OCI-LY3 (cell line): ENCODE results near the gene PDE4C.

Experiments
- H2AFZ ChIP-seq: fragments of 200-600, 300-600 bp; shearing (Covaris generic); 2 replicates; pipeline ENCODE4 v1.6.0; 2014; ENCODE audit warnings: antibody characterized with exemption, low read depth, low read length
- H3K27ac ChIP-seq: fragments of 200-600, 300-600 bp; sonication (generic); 2 replicates; pipeline ENCODE4 v1.5.1; 2014; ENCODE audit warnings: mild to moderate bottlenecking, low read length, moderate library complexity, mixed read lengths
- H3K27me3 ChIP-seq: fragments of 200-600, 300-600 bp; sonication (generic); 2 replicates; pipeline ENCODE4 v1.6.1; 2014; ENCODE audit warnings: low read depth, low read length, mixed read lengths
- H3K36me3 ChIP-seq: fragments of 200-600, 300-600 bp; sonication (generic); replicated peaks from 2 replicates; pipeline ENCODE3; 2014; ENCODE audit warnings: low read depth, low read length, mixed read lengths
- H3K4me1 ChIP-seq: fragments of 300-600, 200-600 bp; sonication (generic); 2 replicates; pipeline ENCODE4 v1.6.1; 2014; ENCODE audit warnings: low read length, mixed read lengths
- H3K4me2 ChIP-seq: fragments of 200-600, 300-600 bp; sonication (generic); 2 replicates; pipeline ENCODE4 v1.6.1; 2014; ENCODE audit warnings: low read length, mixed read lengths
- H3K4me3 ChIP-seq: fragments of 300-600, 200-600 bp; sonication (generic); 2 replicates; pipeline ENCODE4 v1.5.1; 2014; ENCODE audit warnings: antibody characterized with exemption, mild to moderate bottlenecking, low read length, moderate library complexity
- H3K79me2 ChIP-seq: fragments of 300-600, 200-600 bp; shearing (Covaris generic); 2 replicates; pipeline ENCODE4 v1.6.1; 2014; ENCODE audit warnings: mild to moderate bottlenecking, low read length, mixed read lengths
- H3K9ac ChIP-seq: fragments of 300-600, 200-600 bp; shearing (Covaris generic); 2 replicates; pipeline ENCODE4 v1.6.0; 2014; ENCODE audit warnings: mild to moderate bottlenecking, low read length, moderate library complexity
- H3K9me3 ChIP-seq: fragments of 200-600, 300-600 bp; shearing (Covaris generic); 2 replicates; pipeline ENCODE4 v1.6.1; 2014; ENCODE audit warnings: low read length, mixed read lengths; ENCODE audit not compliant: insufficient read depth
- H4K20me1 ChIP-seq: fragments of 200-600, 300-600 bp; sonication (generic); 2 replicates; pipeline ENCODE4 v1.6.1; 2016; ENCODE audit warnings: low read length, mixed read lengths; ENCODE audit not compliant: insufficient read depth
- EZH2phosphoT487 ChIP-seq: fragments of 200-600 bp; shearing (Covaris generic); IDR thresholded peaks from 2 replicates; pipeline ENCODE4 v1.6.1; 2018; ENCODE audit warnings: antibody characterized with exemption, mixed run types, low read depth
- TF ChIP-seq, protein P1 (sequence below): fragments of 200-600, 300-600 bp; sonication (generic); IDR thresholded peaks from 2 replicates; pipeline ENCODE4 v1.5.1; 2014; ENCODE audit warnings: antibody characterized with exemption, low read length, low read depth

PDE4C gene

DNA sequence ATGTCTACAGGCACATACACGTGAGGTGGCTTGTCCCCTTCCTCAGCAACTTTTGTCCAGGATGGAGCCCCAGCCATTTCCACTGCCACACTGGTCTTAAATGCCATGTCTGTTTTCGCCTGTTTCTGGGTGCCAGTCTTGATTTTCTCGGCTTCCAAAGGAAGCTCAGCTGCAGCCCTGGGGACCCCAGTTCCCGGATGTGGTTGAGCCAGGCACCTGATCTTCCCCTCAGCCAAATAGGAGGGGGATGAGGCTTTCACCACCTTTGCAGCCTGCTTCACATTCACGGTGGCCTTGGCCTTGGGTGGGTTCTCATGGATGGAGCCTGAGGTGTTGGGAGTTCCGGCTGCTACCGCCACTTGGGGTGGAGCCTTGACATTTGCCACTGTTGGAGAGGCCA lies 39.3 kb upstream of the PDE4C start:
- H3K4me1 ChIP-seq, result peaks cover 6% of the 10 kb centered on the region; the same call in 1 of the 2 replicates
- no peaks in the 10 kb centered on the region for H3K36me3 ChIP-seq
- H3K27me3 ChIP-seq, result no peaks in the 10 kb centered on the region; the same call in 1 of the 2 replicates
- H3K9me3 ChIP-seq, result no peaks in the 10 kb centered on the region
- no peak overlapping the region for H2AFZ ChIP-seq
- H3K4me3 ChIP-seq, result no peak overlapping the region
- no peak for TF ChIP-seq EZH2phosphoT487
- TF ChIP-seq, protein P1, sequence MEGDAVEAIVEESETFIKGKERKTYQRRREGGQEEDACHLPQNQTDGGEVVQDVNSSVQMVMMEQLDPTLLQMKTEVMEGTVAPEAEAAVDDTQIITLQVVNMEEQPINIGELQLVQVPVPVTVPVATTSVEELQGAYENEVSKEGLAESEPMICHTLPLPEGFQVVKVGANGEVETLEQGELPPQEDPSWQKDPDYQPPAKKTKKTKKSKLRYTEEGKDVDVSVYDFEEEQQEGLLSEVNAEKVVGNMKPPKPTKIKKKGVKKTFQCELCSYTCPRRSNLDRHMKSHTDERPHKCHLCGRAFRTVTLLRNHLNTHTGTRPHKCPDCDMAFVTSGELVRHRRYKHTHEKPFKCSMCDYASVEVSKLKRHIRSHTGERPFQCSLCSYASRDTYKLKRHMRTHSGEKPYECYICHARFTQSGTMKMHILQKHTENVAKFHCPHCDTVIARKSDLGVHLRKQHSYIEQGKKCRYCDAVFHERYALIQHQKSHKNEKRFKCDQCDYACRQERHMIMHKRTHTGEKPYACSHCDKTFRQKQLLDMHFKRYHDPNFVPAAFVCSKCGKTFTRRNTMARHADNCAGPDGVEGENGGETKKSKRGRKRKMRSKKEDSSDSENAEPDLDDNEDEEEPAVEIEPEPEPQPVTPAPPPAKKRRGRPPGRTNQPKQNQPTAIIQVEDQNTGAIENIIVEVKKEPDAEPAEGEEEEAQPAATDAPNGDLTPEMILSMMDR, result no peak
- no peak overlapping the region; the same call in 1 of the 2 replicates for H3K4me2 ChIP-seq
- no peaks in the 10 kb centered on the region for H3K79me2 ChIP-seq
- no peak overlapping the region for H3K9ac ChIP-seq
- H4K20me1 ChIP-seq, result no peaks in the 10 kb centered on the region
- H3K27ac ChIP-seq, result no peak overlapping the region

DNA sequence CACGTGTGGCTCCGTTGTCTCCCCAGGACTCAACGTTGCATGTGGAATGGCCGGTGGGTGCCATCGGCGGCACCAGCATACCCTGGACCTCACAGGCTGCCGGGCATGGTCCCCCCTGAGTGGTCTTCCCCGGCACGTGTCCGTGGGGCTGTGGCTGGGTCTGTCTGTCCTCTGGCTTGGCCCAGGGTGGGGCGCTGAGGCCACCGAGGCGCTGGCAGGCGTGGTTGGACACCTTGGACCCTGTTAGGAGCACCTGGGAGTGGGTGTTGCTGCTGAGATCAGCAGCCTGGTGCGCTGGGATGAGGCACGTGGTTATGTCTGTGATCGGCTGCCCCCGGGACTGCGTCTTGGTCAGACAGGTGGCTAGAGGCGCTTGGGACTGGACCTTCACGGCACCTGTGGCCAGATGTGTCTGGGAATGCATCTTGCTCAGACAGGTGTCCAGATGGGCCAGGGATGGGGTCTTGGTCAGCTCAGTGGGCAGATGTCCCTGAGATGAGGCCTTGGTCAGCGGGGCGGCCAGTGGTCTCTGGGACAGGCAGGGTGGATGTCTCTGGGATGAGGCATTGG lies 38.8 kb upstream of the PDE4C start:
- H3K4me2 ChIP-seq, result no peak overlapping the region
- no peaks in the 10 kb centered on the region; the same call in 1 of the 2 replicates for H3K27me3 ChIP-seq
- no peaks in the 10 kb centered on the region for H4K20me1 ChIP-seq
- H2AFZ ChIP-seq, result no peak overlapping the region
- no peak overlapping the region for H3K9ac ChIP-seq
- peaks cover 6% of the 10 kb centered on the region; the same call in 1 of the 2 replicates for H3K4me1 ChIP-seq
- no peaks in the 10 kb centered on the region for H3K36me3 ChIP-seq
- no peak overlapping the region for H3K4me3 ChIP-seq
- no peaks in the 10 kb centered on the region for H3K9me3 ChIP-seq
- TF ChIP-seq, protein P1, result no peak
- H3K27ac ChIP-seq, result no peak overlapping the region
- no peaks in the 10 kb centered on the region for H3K79me2 ChIP-seq

DNA sequence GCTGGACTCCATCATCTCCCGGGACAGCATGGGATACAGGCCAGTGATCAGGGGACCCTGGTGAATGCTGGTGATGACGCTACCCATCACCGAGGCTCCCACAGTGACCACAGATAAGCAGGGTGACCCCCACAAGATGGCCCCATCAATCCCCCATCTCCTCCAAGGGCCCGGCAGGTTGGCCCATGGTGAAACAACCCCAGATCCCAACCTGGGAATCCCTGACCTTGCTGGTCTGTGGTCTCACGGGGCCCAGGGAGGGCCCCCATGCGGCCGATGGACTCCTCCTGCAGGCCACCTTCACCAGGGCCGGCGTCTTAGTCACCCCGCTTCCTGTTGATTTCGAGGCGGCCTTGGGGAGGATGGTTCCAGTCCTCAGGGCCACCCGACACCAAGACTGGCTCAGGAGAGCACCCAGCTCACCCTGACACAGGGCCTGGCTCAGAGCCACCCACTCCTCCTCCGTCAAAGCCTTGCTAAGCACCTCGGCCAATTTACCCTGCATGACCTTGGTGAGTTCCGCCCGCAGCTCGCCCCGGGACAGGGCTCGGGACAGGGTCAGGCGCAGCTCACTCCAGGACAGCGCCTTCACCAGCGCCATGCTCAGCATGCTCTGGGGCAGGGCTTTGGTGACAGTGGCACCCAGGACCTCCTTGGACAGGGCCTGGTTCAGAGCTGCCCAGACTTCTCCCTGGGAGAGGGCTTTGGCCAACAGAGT lies 38.1 kb upstream of the PDE4C start:
- H2AFZ ChIP-seq, result no peak overlapping the region
- H3K9me3 ChIP-seq, result no peaks in the 10 kb centered on the region
- no peaks in the 10 kb centered on the region for H3K79me2 ChIP-seq
- H3K36me3 ChIP-seq, result no peaks in the 10 kb centered on the region
- no peak for TF ChIP-seq EZH2phosphoT487
- TF ChIP-seq, protein P1, result no peak
- H4K20me1 ChIP-seq, result no peaks in the 10 kb centered on the region
- H3K9ac ChIP-seq, result no peak overlapping the region
- H3K4me3 ChIP-seq, result no peak overlapping the region
- H3K27me3 ChIP-seq, result no peaks in the 10 kb centered on the region; the same call in 1 of the 2 replicates
- H3K4me2 ChIP-seq, result no peak overlapping the region
- no peak overlapping the region for H3K27ac ChIP-seq
- peaks cover 6% of the 10 kb centered on the region; the same call in 1 of the 2 replicates for H3K4me1 ChIP-seq

DNA sequence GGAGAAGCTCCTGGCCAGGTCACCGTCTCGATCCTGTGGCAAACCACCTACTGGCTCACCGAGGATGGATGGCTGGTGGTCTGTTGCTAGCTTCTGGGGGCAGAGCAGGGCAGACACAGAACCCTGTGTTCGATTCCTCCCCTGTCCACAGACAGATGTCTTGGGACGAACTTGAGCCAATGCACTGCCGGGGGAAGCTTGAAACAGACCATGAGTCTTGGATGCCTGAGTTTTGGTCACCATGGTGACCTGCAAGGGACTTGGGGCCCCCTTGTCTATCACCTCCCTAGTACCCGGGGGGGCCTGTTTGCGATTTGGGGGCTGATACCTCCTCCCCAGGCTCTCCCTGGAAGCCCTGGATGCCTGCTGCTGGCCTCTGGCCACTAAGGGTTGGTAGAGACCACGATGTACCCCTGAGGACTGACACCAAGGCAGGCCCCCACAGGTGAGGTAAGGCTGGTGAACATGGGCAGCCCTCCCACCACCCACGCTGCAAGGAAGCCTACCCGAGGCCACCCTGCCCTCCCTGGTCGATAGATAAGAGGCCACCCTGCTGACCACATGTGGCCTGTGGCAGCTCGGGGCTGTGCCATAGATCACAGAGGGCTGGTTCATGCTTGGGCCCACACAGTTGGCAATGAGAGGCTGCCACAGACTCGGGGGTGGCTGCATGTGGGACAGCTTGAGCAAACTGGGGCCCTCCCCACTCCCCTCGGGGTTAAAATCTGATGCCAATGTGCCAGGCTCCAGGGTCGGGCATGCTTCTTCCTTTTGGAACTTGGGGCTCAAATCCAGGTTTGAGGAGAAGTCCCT lies 37.3 kb upstream of the PDE4C start:
- Histone ChIP-seq H3K79me2 (no peaks in the 10 kb centered on the region), H2AFZ (no peak overlapping the region), H3K4me1 (peaks cover 6% of the 10 kb centered on the region; the same call in 1 of the 2 replicates), H3K36me3 (no peaks in the 10 kb centered on the region), H4K20me1 (no peaks in the 10 kb centered on the region), H3K4me3 (no peak overlapping the region), H3K27me3 (no peaks in the 10 kb centered on the region; the same call in 1 of the 2 replicates), H3K4me2 (no peak overlapping the region), H3K27ac (no peak overlapping the region), H3K9ac (no peak overlapping the region), H3K9me3 (no peaks in the 10 kb centered on the region)
- TF ChIP-seq, protein P1, result no peak
- TF ChIP-seq EZH2phosphoT487, result no peak
